GM21526 (cell line): Measurements from ENCODE around the gene B4GALT2.

Experiments used
- ATAC-seq: cut with Tn5 transposase; IDR thresholded peaks from one replicate; pipeline ENCODE4 v1.9.1; 2021; ENCODE audit warnings: moderate library complexity; ENCODE audit not compliant: unreplicated experiment, low FRiP score

B4GALT2 gene, protein sequence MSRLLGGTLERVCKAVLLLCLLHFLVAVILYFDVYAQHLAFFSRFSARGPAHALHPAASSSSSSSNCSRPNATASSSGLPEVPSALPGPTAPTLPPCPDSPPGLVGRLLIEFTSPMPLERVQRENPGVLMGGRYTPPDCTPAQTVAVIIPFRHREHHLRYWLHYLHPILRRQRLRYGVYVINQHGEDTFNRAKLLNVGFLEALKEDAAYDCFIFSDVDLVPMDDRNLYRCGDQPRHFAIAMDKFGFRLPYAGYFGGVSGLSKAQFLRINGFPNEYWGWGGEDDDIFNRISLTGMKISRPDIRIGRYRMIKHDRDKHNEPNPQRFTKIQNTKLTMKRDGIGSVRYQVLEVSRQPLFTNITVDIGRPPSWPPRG

DNA sequence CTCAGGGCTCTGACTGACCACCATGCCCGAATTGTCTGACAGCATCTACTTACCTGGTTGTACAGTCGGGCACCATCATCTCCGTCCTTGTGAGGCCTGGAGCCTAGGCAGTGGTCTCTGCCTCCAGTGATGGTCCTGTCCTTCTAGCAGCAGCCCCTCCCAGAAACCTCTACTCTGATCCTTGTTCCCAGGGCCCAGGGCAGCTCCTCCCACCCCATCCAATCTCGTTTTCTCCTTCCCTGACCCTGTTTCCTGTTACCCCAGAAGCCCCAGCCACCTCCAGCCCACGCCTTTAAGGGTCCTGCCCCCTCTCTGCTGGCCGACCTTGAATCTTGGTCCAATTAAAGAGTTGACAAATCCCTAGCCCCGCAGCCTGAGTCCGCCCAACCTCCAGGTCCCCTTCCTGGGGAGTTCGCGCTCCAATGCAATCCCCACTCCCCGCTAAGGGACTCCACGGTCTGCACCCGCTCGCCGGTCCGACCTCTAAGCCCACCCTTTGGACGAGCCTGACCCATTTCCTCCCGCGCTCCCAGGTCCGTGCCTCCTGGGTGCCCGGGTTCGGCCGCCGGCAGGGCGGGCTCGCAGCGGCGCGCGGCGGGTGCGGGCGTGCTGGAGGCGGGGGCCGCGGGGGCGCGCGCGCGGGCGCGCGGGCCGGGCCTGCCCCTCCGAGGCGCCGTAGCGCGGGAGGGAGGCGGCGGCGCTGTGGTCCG, at the start of gene B4GALT2:
B4GALT2 (plus strand) TSS at position 660 of the 710 bp plus-strand sequence. CDS start 1,951 bp downstream, outside the sequence.
- ATAC-seq = no peak

- ATAC-seq = no peak
Observed at GRCh38 chr1:43930168-43930948, 48.7 kb upstream of the B4GALT2 start.

DNA sequence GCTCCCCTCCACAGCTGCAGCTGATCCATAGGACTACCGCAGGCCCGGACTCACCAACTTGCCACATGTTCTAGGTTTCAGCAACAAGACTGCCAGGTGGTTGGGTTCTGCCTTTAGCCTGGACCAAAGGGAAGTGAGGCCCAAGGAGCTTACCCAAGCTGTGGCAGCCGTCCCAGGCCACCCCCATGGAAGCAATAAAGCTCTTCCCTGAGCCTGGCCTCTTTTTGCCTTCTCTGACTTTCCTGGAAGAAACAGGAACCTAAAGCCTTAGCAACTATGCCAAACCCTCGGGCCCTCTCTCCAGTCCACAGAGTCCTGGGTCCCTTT, 48.1 kb upstream of the B4GALT2 start:
- no peak for ATAC-seq

DNA sequence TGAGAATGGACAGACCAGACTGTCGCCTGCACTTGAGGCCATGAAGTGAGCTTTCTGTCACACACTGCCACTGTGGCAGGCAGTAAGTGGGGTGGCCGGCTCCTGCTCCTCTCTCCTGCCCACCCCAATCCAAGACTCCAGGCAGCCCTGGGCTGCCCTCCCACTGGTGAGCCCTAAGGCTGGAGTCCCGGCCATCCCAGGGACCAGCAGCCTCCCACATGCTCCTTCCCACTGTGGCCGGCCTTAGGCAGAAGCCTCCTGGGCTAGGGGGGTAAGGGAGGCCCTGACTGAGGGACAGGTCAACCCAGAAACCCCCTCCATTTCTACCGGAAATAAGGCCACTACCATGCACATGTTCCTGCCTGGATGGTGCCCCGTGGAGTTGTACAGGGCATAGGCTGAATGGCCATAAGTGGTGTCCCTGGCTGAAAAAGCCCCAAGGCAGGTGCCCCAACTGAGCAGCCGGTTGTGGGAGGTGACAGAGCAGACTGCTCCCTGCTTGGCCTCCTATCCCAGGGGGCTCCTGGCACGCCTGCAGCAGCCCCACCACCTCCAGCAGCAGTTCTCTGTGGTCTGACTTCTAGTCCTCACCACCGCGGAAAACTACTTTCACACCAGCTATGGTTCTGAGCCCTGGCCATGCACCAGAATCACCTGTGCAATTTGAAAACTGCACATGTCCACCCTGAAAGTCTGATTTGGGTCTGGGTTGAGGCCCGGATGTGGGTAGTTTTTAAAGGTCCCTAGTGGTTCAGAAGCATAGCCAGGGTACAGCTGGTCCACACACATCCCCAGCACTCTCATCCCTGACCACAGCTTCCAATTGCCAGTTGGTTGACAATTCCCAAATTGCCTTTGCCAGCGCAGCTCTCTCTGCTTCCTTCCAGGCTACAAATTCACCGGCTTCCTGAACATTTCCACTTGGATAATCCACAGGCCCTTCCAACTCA, 47.0 kb upstream of the B4GALT2 start:
- no peak for ATAC-seq

- no peak for ATAC-seq
Observed at GRCh38 chr1:43932786-43933385, 46.1 kb upstream of the B4GALT2 start.

DNA sequence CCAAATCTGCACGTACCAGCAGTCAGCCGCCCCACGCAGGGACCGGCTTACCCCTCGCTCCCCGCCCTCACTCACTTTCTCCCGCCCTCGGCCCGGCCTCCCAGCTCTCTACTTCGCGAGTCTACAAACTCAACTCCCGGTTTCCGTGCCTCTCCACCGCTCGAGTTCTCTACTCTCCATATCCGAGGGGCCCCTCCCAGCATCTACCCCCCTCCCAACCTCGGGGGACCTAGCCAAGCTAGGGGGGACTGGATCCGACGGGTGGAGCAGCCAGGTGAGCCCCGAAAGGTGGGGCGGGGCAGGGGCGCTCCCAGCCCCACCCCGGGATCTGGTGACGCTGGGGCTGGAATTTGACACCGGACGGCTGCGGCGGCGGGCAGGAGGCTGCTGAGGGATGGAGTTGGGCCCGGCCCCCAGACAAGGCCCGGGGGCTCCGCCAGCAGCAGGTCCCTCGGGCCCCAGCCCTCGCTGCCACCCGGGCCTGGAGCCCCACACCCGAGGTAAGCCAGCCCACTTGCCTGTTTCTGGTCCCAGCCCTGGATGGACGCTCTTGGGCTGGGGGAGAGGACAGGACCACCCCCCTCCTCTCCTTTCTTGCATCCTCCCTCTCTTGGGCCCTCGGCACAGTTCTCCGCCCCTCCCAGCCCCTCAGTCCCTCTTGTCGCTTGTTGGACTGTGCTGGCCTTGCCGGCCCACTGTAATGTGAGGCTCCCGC, 45.5 kb upstream of the B4GALT2 start, which contains the start of gene ARTN:
ARTN (plus strand) TSS at position 416 of the 715 bp plus-strand sequence. CDS start 1,856 bp downstream, outside the sequence.
- no peak for ATAC-seq

DNA sequence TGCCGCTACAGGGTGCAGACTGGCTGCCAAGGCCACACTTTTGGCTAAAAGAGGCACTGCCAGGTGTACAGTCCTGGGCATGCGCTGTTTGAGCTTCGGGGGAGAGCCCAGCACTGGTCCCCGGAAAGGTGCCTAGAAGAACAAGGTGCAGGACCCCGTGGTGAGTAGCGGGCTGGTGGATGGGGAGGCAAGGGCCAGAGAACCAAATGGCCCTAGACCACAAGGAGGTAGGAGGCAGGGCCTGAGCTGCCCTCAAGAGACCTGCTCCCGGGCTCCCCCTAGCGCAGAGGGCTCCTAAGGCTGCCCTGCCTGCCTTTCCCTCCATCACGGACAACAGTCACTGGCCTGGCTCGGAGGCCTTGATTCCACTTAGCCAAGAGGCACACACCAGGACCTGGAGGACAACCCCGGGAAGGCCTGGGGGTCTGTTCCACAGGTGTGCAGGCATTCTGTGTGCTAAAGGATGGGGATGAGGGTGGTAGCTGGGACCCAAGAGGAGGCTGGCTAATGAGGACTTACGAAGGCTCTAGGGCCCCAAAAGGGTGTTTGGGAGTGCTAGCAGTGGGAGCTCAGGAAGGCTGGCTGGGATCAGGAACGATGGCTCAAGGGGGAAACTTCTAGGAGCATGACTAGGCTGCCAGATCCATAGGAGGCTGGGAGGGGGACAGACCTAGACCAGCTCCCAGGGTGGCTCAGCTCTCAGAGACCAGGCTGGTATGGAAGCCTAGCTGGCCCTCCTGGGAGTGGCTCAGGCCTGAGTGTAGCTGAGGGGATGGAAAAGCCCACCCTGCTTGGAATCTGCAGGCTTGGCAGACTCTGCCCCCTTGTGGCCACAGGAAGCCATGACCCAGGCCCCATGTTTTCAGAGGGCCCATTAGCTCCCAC, 44.7 kb upstream of the B4GALT2 start:
- ATAC-seq = no peak

GRCh38 chr1:43934986-43935324, 44.1 kb upstream of the B4GALT2 start:
- no peak for ATAC-seq

DNA sequence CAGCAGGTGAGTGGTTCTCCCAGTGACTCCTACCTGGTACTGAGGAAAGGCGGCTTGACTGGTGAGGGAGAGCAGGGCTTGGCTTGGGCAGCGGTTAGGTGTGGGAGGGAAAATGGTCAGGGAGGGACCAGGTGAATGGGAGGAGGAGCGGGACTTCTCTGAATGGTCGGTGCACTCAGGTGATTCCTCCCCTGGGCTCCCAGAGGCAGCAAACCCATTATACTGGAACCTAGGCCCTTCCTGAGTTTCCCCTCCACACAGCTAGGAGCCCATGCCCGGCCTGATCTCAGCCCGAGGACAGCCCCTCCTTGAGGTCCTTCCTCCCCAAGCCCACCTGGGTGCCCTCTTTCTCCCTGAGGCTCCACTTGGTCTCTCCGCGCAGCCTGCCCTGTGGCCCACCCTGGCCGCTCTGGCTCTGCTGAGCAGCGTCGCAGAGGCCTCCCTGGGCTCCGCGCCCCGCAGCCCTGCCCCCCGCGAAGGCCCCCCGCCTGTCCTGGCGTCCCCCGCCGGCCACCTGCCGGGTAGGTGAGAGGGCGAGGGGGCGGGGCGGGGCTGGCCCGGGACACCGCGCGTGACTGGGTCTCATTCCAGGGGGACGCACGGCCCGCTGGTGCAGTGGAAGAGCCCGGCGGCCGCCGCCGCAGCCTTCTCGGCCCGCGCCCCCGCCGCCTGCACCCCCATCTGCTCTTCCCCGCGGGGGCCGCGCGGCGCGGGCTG, 43.1 kb upstream of the B4GALT2 start:
- ATAC-seq = no peak

GRCh38 chr1:43936431-43937151, 42.4 kb upstream of the B4GALT2 start:
- no peak for ATAC-seq

DNA sequence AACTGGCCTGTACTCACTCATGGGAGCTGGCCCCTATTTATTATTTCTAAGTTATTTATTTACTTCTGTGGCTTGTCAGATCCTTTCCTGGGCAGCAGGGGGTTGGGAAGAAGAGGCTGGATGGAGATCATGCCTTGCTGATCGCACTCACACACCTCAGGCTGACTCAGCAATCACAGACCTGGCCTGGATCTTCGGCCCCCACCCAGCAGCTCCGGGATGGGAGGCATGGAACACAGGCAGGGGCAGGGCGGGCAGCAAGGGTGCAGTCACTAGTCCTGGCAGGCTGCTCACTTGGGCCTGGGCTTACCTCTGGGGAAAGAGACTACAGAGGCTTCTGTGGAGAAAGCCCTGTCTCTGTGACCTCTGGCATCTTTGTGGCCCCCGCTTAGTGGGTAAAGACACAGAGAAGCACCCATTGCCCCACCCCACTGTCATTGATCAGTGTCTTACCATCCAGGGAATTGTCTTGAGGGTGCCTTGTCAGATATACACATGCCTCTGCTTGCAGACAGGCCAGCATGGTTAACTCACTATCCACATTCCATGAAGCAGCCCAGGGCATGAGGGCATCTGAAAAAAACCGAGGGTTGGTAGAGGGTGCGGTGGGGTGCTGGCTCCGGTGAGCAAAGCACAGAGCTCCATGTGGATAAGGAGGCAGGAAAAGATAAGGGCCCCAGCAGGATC, 41.7 kb upstream of the B4GALT2 start:
- no peak for ATAC-seq

DNA sequence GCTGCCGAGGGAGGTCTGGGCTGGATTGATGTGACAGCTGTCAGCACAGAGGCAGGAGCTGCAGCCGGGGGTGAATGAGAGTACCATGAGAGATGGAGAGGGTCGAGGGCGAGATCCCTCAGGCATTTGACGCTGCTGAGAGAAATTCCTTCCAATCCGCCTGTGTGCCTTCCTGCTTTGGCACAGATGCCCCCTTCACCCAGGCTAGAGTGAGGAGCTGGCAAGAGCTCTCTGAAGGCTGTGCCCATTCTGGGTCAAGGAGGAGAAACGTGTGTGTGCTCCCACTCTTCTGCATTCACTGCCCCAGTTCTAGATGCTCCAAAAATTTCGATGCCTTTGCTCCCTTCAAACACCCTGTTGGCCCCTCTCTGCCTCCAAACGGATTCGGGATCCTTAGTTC, 40.6 kb upstream of the B4GALT2 start:
- no peak for ATAC-seq

DNA sequence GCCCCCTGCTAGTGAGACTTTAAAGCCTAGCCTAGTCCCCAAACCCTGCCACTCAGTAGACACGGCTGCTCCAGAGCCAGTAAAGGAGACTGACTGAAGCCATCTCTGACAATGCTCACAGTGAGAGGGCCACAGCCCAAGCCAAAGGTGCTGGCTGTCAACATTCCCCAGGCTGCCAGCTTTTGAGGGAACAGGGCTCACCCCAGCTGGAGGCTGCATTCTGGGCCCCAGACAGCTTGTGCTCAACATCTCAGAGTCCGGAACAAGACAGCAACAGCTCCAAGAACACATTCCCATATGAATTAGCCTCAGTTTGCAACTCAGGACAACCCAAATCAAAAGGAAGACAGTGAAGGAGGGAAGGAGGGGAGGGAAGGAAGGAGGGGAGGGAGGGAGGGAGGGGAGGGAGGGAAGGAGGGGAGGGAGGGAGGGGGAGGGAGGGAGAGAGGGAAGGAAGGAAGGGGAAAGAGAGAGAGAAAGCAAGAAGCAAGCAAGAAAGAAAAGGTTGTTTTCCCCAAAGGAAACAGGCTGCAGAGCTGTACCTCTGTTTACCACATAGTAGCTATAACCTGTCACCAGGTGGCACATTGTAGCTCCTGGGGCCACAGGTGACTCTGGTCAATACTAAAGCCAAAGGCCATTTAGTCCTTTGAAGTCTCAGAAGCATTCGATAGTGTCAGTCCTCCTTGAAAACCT, 40.0 kb upstream of the B4GALT2 start:
- ATAC-seq = no peak

DNA sequence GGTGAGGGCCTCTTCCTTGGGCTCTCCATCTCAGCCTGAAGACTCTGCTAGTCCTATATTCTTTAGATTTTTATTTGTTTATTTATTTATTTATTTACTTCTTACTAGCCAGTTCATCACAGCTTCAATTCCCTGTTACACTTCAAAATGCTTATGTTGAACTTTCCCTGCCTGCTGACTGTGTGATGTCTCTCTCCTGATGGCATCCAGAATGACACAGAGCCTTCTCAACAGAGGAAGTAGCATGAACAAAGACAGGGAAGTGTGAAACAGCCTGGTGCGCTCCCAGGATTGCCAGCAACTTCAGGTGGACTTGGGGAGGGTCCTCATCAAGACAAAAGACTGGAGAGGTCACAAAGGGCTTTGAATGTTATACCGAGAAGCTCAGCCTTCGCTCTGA, 36.6 kb upstream of the B4GALT2 start:
- ATAC-seq = no peak

- ATAC-seq = no peak
Observed at GRCh38 chr1:43944860-43945259, 34.1 kb upstream of the B4GALT2 start.
